Body of pancreas (tissue), 4 donors: Measurements from ENCODE around the gene RBFOX2.

ENCODE experiments used
- POLR2A ChIP-seq, 3 donors: fragments of 450-650 bp; IDR thresholded peaks; one replicate each; pipeline ENCODE4 v1.6.1; 2016; ENCODE audit warnings: antibody characterized with exemption in 3 of 3, mild to moderate bottlenecking in 2 of 3
- TF ChIP-seq, protein P1 (sequence below), 7 experiments: fragments of 450-650 bp in 4 of 7; fragments of 200-600 bp in 3 of 7; sonication (generic) in 3 of 7; IDR thresholded peaks; one replicate each; pipeline ENCODE4 v1.5.1; 2016 to 2019; ENCODE audit warnings: antibody characterized with exemption in 7 of 7

DNA sequence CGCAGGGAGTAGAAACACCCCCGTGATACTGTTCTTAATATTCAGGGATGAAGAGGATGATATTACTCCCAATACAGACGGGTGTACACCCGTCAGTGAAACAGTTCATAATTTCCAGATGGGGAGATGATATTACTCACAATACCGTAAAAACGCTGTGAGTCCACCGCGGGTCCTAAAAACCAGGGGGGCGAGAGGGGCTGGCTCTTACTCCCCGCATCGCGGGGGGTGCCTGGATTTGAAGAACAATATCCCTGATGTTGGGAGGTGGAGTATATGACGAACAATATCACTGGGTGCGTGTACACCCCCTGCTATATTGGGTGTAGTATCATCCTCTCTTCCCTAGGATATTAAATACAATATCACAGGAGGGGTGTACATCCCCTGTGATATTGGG, 331.5 kb downstream of the RBFOX2 start:
- TF ChIP-seq, protein P1, sequence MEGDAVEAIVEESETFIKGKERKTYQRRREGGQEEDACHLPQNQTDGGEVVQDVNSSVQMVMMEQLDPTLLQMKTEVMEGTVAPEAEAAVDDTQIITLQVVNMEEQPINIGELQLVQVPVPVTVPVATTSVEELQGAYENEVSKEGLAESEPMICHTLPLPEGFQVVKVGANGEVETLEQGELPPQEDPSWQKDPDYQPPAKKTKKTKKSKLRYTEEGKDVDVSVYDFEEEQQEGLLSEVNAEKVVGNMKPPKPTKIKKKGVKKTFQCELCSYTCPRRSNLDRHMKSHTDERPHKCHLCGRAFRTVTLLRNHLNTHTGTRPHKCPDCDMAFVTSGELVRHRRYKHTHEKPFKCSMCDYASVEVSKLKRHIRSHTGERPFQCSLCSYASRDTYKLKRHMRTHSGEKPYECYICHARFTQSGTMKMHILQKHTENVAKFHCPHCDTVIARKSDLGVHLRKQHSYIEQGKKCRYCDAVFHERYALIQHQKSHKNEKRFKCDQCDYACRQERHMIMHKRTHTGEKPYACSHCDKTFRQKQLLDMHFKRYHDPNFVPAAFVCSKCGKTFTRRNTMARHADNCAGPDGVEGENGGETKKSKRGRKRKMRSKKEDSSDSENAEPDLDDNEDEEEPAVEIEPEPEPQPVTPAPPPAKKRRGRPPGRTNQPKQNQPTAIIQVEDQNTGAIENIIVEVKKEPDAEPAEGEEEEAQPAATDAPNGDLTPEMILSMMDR (IDR thresholded peaks at IDR 0.05): no peak
- no peak for TF ChIP-seq POLR2A (IDR thresholded peaks at IDR 0.05)
